Measurements from ENCODE around the gene SLC16A1. TPM values are rescaled to one million over a fixed set of nuclear protein-coding genes. Genes with fewer than 3 reads are reported as not detected.

The SLC16A1 gene
- total and polyA plus RNA-seq, 10 of the 15 experiments (the other 5 are each of a cell fraction or from before 2014, with no cell fraction given) = 39.0 to 106 (median 65.8) TPM

DNA sequence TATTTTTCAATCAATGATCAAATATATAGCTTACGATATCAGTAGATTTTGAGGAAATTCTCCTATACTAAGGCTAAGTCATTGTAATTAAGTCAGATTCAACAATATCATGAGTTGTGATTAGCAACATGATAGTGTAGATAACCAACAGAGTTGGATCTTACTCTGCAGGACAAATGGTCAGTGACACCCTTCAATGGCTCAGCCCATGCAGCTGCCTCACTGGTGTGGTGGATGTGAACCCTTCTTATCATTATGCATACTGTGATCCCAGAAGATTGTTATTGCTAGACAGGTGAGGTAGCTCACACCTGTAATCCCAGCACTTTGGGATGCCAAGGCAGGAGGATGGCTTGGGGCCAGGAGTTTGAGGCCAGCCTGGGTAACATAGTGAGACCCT lies 5.6 kb downstream of the SLC16A1 start (continued):
- TF ChIP-seq, protein P1, sequence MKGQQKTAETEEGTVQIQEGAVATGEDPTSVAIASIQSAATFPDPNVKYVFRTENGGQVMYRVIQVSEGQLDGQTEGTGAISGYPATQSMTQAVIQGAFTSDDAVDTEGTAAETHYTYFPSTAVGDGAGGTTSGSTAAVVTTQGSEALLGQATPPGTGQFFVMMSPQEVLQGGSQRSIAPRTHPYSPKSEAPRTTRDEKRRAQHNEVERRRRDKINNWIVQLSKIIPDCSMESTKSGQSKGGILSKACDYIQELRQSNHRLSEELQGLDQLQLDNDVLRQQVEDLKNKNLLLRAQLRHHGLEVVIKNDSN (IDR thresholded peaks at IDR 0.05; ENCODE audit: borderline replicate concordance, extremely low read length, insufficient read depth, low read depth, low read length) = no peak
- TF ChIP-seq RUNX3 (IDR thresholded peaks at IDR 0.05; ENCODE audit: low read length) = no peak

DNA sequence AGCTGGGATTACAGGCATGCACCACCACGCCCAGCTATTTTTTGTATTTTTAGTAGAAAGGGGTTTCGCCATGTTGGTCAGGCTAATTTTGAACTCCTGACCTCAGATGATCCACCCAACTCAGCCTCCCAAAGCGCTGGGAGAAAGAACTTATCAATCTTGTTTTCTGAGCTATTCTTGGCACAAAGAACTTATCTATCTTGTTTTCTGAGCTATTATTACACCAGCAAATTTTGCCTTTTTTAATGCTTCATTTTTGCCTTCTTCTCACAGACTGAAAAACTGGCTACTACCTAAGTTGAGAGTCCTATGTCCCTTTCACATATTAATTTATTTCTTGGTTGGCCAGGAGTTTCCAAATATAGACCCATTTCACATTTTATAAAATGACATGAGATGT lies 9.3 kb downstream of the SLC16A1 start:
- ATAC-seq (no peak), FAIRE-seq (no peak), DNase-seq (ENCODE audit: low read depth, low spot score) (no peak)
- Histone ChIP-seq H3K9ac (ENCODE audit: control insufficient read depth, insufficient read depth, low read length) (no peak overlapping the region), H3K36me3 (ENCODE audit: control insufficient read depth in 2 of 2, insufficient read depth in 2 of 2, low read length in 1 of 2) (no peaks in the 10 kb centered on the region; a peak in 1 of 4 replicates), H3K4me3 (no peak overlapping the region), H3K79me2 (ENCODE audit: control insufficient read depth, insufficient read depth, low read length) (peaks cover 65% of the 10 kb centered on the region), H3K9me3 (replicated peaks; ENCODE audit: control insufficient read depth, insufficient read depth, low read length) (no peaks in the 10 kb centered on the region), H3K27me3 (replicated peaks in 1 of 2; ENCODE audit: control insufficient read depth in 2 of 2, insufficient read depth in 2 of 2, low read length in 1 of 2) (no peaks in the 10 kb centered on the region), H3K4me2 (ENCODE audit: control insufficient read depth, insufficient read depth) (no peak overlapping the region), H3K27ac (ENCODE audit: control insufficient read depth, insufficient read depth) (no peak overlapping the region), H2AFZ (ENCODE audit: control insufficient read depth, low read depth, low read length) (no peak overlapping the region), H3K4me1 (ENCODE audit: control insufficient read depth, insufficient read depth, low read length) (peaks cover 4% of the 10 kb centered on the region; the same call in 1 of the 2 replicates), H4K20me1 (ENCODE audit: control insufficient read depth, insufficient read depth) (no peaks in the 10 kb centered on the region)
- in situ Hi-C loops (cut with MboI) = no loop called here
- CTCF ChIA-PET = interaction anchor here (0.6 to 2.2 kb wide), 2 partner anchors 9 to 94 kb away, joined by 3 to 14 read pairs; no protein-coding TSS in a partner anchor
- SMC1A ChIA-PET (ENCODE audit: uncharacterized antibody, unreplicated experiment) = interaction anchor here (0.9 to 2.6 kb wide), 4 partner anchors 9 to 96 kb away, joined by 3 to 17 read pairs (median 5); no protein-coding TSS in a partner anchor
- intact Hi-C loops (cut with micrococcal nuclease; ENCODE audit: unreplicated experiment) = no loop called here
- BruUV-seq (replicated peaks) = no TSS peak
- WGBS (ENCODE audit: insufficient coverage, insufficient replicate concordance, low lambda C conversion rate, missing lambda C conversion rate) = 97% methylated on average over 3 of the region's 3 CpGs
- POLR2A ChIA-PET = interaction anchor here (0.7 kb wide), 1 partner anchor 9 kb away, joined by 3 read pairs; the partner anchor contains the start of gene SLC16A1
- RAD21 ChIA-PET (ENCODE audit: unreplicated experiment) = interaction anchor here (0.7 to 1.5 kb wide), 4 partner anchors 10 to 96 kb away, joined by 3 to 6 read pairs (median 3); partner anchors contain the start of gene SLC16A1
- TF ChIP-seq SUZ12 (IDR thresholded peaks at IDR 0.05; ENCODE audit: unreplicated experiment) (no peak), STAT3 (IDR thresholded peaks at IDR 0.05; ENCODE audit: low read depth, low read length) (no peak), CUX1 (IDR thresholded peaks at IDR 0.05; ENCODE audit: insufficient replicate concordance, low read depth, low read length) (no peak), TAF1 (IDR thresholded peaks at IDR 0.05; ENCODE audit: borderline replicate concordance, low read depth, low read length) (no peak), LARP7 (IDR thresholded peaks at IDR 0.05) (no peak), ASH2L (IDR thresholded peaks at IDR 0.05; ENCODE audit: borderline replicate concordance, low read depth) (no peak), MLLT1 (IDR thresholded peaks at IDR 0.05) (no peak), SUPT20H (IDR thresholded peaks at IDR 0.05; ENCODE audit: borderline replicate concordance, control insufficient read depth, low read depth, low read length) (no peak), BCL11A (IDR thresholded peaks at IDR 0.05; ENCODE audit: low read depth, low read length) (no peak)
- TF ChIP-seq, protein P1 (IDR thresholded peaks at IDR 0.05; ENCODE audit: borderline replicate concordance, extremely low read length, insufficient read depth, low read depth, low read length) = no peak
- TF ChIP-seq, protein P2, sequence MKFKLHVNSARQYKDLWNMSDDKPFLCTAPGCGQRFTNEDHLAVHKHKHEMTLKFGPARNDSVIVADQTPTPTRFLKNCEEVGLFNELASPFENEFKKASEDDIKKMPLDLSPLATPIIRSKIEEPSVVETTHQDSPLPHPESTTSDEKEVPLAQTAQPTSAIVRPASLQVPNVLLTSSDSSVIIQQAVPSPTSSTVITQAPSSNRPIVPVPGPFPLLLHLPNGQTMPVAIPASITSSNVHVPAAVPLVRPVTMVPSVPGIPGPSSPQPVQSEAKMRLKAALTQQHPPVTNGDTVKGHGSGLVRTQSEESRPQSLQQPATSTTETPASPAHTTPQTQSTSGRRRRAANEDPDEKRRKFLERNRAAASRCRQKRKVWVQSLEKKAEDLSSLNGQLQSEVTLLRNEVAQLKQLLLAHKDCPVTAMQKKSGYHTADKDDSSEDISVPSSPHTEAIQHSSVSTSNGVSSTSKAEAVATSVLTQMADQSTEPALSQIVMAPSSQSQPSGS (IDR thresholded peaks at IDR 0.05; ENCODE audit: low read length) = no peak
